HTR-8/SVneo (cell line): Measurements from ENCODE around the gene BICDL1.
A peak's percentile ranks its signal among the peaks of the same experiment; 100 is the strongest.

Experiments used
- DNase-seq: peaks from one replicate; pipeline ENCODE4 v3.0.0; 2011; ENCODE audit warnings: low spot score, mixed read lengths; ENCODE audit not compliant: insufficient read length
- FAIRE-seq: peaks from 2 replicates; lab custom pipeline; 2011; peaks lifted over from hg19 to GRCh38; lab: Jason Lieb, UNC

Gene BICDL1

GRCh38 chr12:120095331-120095730, 106.3 kb downstream of the BICDL1 start:
- no peak for FAIRE-seq
- DNase-seq: no peak

GRCh38 chr12:120095736-120096135, 106.7 kb downstream of the BICDL1 start:
- DNase-seq: no peak
- FAIRE-seq: no peak

- FAIRE-seq (no peak), DNase-seq (no peak)
Observed at GRCh38 chr12:120096671-120097202, 107.7 kb downstream of the BICDL1 start.

- DNase-seq: no peak
Observed at GRCh38 chr12:120098756-120099470, 109.9 kb downstream of the BICDL1 start.

GRCh38 chr12:120099738-120100137, 110.7 kb downstream of the BICDL1 start:
- no peak for FAIRE-seq
- no peak for DNase-seq

More at GRCh38 chr12:120098756-120099470, 109.9 kb downstream of the BICDL1 start:
- no peak for FAIRE-seq

GRCh38 chr12:120100630-120101029, 111.6 kb downstream of the BICDL1 start:
- DNase-seq (no peak), FAIRE-seq (no peak)

GRCh38 chr12:120101182-120101581, 112.1 kb downstream of the BICDL1 start:
- DNase-seq: no peak
- FAIRE-seq: no peak

- no peak for DNase-seq
- no peak for FAIRE-seq
Observed at GRCh38 chr12:120101617-120102016, 112.6 kb downstream of the BICDL1 start.

- FAIRE-seq: no peak
- DNase-seq: no peak
Observed at GRCh38 chr12:120102189-120103043, 113.4 kb downstream of the BICDL1 start.

- no peak for DNase-seq
- no peak for FAIRE-seq
Observed at GRCh38 chr12:120103044-120103338, 114.0 kb downstream of the BICDL1 start.

GRCh38 chr12:120103371-120103770, 114.3 kb downstream of the BICDL1 start:
- DNase-seq (no peak), FAIRE-seq (no peak)

GRCh38 chr12:120106151-120106550, 117.1 kb downstream of the BICDL1 start:
- FAIRE-seq: no peak
- DNase-seq: no peak

- DNase-seq: no peak
- no peak for FAIRE-seq
Observed at GRCh38 chr12:120109570-120110267, 120.7 kb downstream of the BICDL1 start.

- DNase-seq (no peak), FAIRE-seq (no peak)
Observed at GRCh38 chr12:120110550-120111501, 121.8 kb downstream of the BICDL1 start.

- DNase-seq: no peak
- no peak for FAIRE-seq
Observed at GRCh38 chr12:120115066-120115465, 126.0 kb downstream of the BICDL1 start.

GRCh38 chr12:120115692-120116440, 126.8 kb downstream of the BICDL1 start:
- no peak for FAIRE-seq
- DNase-seq: peak; percentile 32

GRCh38 chr12:120116441-120116791, 127.4 kb downstream of the BICDL1 start, which contains the start of gene RAB35:
Gene RAB35 (minus strand): TSS chr12:120116753. CDS start chr12:120116650, 103 bp downstream.
- no peak for DNase-seq
- FAIRE-seq: no peak

- FAIRE-seq (peak; percentile 80), DNase-seq (peak; percentile 97)
Observed at GRCh38 chr12:120116792-120117651, 128.0 kb downstream of the BICDL1 start.
